ENCODE results near the gene PACS2. TPM values are rescaled to one million over a fixed set of nuclear protein-coding genes. Genes with fewer than 3 reads are reported as not detected.

PACS2 gene
- total and polyA plus RNA-seq, 3 donors from 2014 or later: 99.2 to 174 (median 167) TPM

GRCh38 chr14:105388976-105389375 is 74.4 kb downstream of the PACS2 start:
- 88% methylated on average over 14 of the region's 16 CpGs; no CpG with 5 or more reads in 1 of the 2 donors for WGBS, 2 donors
- Histone ChIP-seq H3K4me3 (no peak overlapping the region), H3K4me1 (no peaks in the 10 kb centered on the region), H3K9me3 (no peaks in the 10 kb centered on the region), H3K27ac (no peak overlapping the region), H3K27me3 (no peaks in the 10 kb centered on the region), H3K36me3 (ENCODE audit: low read depth, missing control alignments) (no peaks in the 10 kb centered on the region)
- DNase-seq: no peak
- intact Hi-C loops (cut with DNase I; ENCODE audit: low total_unique reads): no loop called here
- TF ChIP-seq POLR2A (IDR thresholded peaks at IDR 0.05) (no peak), CTCF (IDR thresholded peaks at IDR 0.05) (no peak)

GRCh38 chr14:105389534-105389933 is 75.0 kb downstream of the PACS2 start:
- H3K36me3 ChIP-seq (ENCODE audit: low read depth, missing control alignments): no peaks in the 10 kb centered on the region
- no peaks in the 10 kb centered on the region for H3K27me3 ChIP-seq
- H3K4me1 ChIP-seq: no peaks in the 10 kb centered on the region
- H3K27ac ChIP-seq: peak overlapping the region in 1 of 2 donors; percentile 2
- TF ChIP-seq POLR2A (IDR thresholded peaks at IDR 0.05): no peak
- no peak for TF ChIP-seq CTCF (IDR thresholded peaks at IDR 0.05)
- no peak overlapping the region for H3K4me3 ChIP-seq
- WGBS, 2 donors: 76 to 83% methylated on average over 1 to 12 of the region's 12 CpGs
- intact Hi-C loops (cut with DNase I; ENCODE audit: low total_unique reads): no loop called here
- no peaks in the 10 kb centered on the region for H3K9me3 ChIP-seq
- DNase-seq: no peak

GRCh38 chr14:105389976-105390848 is 75.7 kb downstream of the PACS2 start:
- H3K4me1 ChIP-seq: no peaks in the 10 kb centered on the region
- TF ChIP-seq CTCF (IDR thresholded peaks at IDR 0.05) (no peak), POLR2A (IDR thresholded peaks at IDR 0.05) (no peak)
- H3K9me3 ChIP-seq: no peaks in the 10 kb centered on the region
- WGBS, 2 donors: 64 to 88% methylated on average over 8 to 27 of the region's 27 CpGs
- no peak for DNase-seq
- H3K27me3 ChIP-seq: no peaks in the 10 kb centered on the region
- peak overlapping the region in 1 of 2 donors; percentile 2 for H3K27ac ChIP-seq
- H3K36me3 ChIP-seq (ENCODE audit: low read depth, missing control alignments): no peaks in the 10 kb centered on the region
- intact Hi-C loops (cut with DNase I; ENCODE audit: low total_unique reads): no loop called here
- no peak overlapping the region for H3K4me3 ChIP-seq

GRCh38 chr14:105390849-105391500 is 76.4 kb downstream of the PACS2 start:
- no peak for DNase-seq
- TF ChIP-seq CTCF (IDR thresholded peaks at IDR 0.05) (no peak), POLR2A (IDR thresholded peaks at IDR 0.05) (no peak)
- H3K27me3 ChIP-seq: no peaks in the 10 kb centered on the region
- H3K4me1 ChIP-seq: no peaks in the 10 kb centered on the region
- WGBS, 2 donors: 92 to 95% methylated on average over 8 to 24 of the region's 24 CpGs
- H3K9me3 ChIP-seq: no peaks in the 10 kb centered on the region
- no peak overlapping the region for H3K27ac ChIP-seq
- H3K4me3 ChIP-seq: no peak overlapping the region
- H3K36me3 ChIP-seq (ENCODE audit: low read depth, missing control alignments): no peaks in the 10 kb centered on the region
- intact Hi-C loops (cut with DNase I; ENCODE audit: low total_unique reads): no loop called here

Data from testis (tissue), 3 donors.